OCI-LY3 (cell line): Measurements from ENCODE around the gene KLHL5.

Experiments
- H2AFZ ChIP-seq: fragments of 200-600, 300-600 bp; shearing (Covaris generic); 2 replicates; pipeline ENCODE4 v1.6.0; 2014; ENCODE audit warnings: antibody characterized with exemption, low read depth, low read length
- H3K27ac ChIP-seq: fragments of 200-600, 300-600 bp; sonication (generic); 2 replicates; pipeline ENCODE4 v1.5.1; 2014; ENCODE audit warnings: mild to moderate bottlenecking, low read length, moderate library complexity, mixed read lengths
- H3K27me3 ChIP-seq: fragments of 200-600, 300-600 bp; sonication (generic); 2 replicates; pipeline ENCODE4 v1.6.1; 2014; ENCODE audit warnings: low read depth, low read length, mixed read lengths
- H3K36me3 ChIP-seq: fragments of 200-600, 300-600 bp; sonication (generic); replicated peaks from 2 replicates; pipeline ENCODE3; 2014; ENCODE audit warnings: low read depth, low read length, mixed read lengths
- H3K4me1 ChIP-seq: fragments of 300-600, 200-600 bp; sonication (generic); 2 replicates; pipeline ENCODE4 v1.6.1; 2014; ENCODE audit warnings: low read length, mixed read lengths
- H3K4me2 ChIP-seq: fragments of 200-600, 300-600 bp; sonication (generic); 2 replicates; pipeline ENCODE4 v1.6.1; 2014; ENCODE audit warnings: low read length, mixed read lengths
- H3K4me3 ChIP-seq: fragments of 300-600, 200-600 bp; sonication (generic); 2 replicates; pipeline ENCODE4 v1.5.1; 2014; ENCODE audit warnings: antibody characterized with exemption, mild to moderate bottlenecking, low read length, moderate library complexity
- H3K79me2 ChIP-seq: fragments of 300-600, 200-600 bp; shearing (Covaris generic); 2 replicates; pipeline ENCODE4 v1.6.1; 2014; ENCODE audit warnings: mild to moderate bottlenecking, low read length, mixed read lengths
- H3K9ac ChIP-seq: fragments of 300-600, 200-600 bp; shearing (Covaris generic); 2 replicates; pipeline ENCODE4 v1.6.0; 2014; ENCODE audit warnings: mild to moderate bottlenecking, low read length, moderate library complexity
- H3K9me3 ChIP-seq: fragments of 200-600, 300-600 bp; shearing (Covaris generic); 2 replicates; pipeline ENCODE4 v1.6.1; 2014; ENCODE audit warnings: low read length, mixed read lengths; ENCODE audit not compliant: insufficient read depth
- H4K20me1 ChIP-seq: fragments of 200-600, 300-600 bp; sonication (generic); 2 replicates; pipeline ENCODE4 v1.6.1; 2016; ENCODE audit warnings: low read length, mixed read lengths; ENCODE audit not compliant: insufficient read depth
- EZH2phosphoT487 ChIP-seq: fragments of 200-600 bp; shearing (Covaris generic); IDR thresholded peaks from 2 replicates; pipeline ENCODE4 v1.6.1; 2018; ENCODE audit warnings: antibody characterized with exemption, mixed run types, low read depth
- TF ChIP-seq, protein P1 (sequence below): fragments of 200-600, 300-600 bp; sonication (generic); IDR thresholded peaks from 2 replicates; pipeline ENCODE4 v1.5.1; 2014; ENCODE audit warnings: antibody characterized with exemption, low read length, low read depth

Gene KLHL5

GRCh38 chr4:39062094-39062769 is at the start of gene KLHL5:
Gene KLHL5 (plus strand): TSS chr4:39062232. CDS start chr4:39062653, 421 bp downstream.
- peaks cover 3% of the 10 kb centered on the region; the same call in 1 of the 2 replicates for H3K4me1 ChIP-seq
- H3K79me2 ChIP-seq = peaks cover 80% of the 10 kb centered on the region
- H3K36me3 ChIP-seq = no peaks in the 10 kb centered on the region
- TF ChIP-seq EZH2phosphoT487 = no peak
- TF ChIP-seq, protein P1, sequence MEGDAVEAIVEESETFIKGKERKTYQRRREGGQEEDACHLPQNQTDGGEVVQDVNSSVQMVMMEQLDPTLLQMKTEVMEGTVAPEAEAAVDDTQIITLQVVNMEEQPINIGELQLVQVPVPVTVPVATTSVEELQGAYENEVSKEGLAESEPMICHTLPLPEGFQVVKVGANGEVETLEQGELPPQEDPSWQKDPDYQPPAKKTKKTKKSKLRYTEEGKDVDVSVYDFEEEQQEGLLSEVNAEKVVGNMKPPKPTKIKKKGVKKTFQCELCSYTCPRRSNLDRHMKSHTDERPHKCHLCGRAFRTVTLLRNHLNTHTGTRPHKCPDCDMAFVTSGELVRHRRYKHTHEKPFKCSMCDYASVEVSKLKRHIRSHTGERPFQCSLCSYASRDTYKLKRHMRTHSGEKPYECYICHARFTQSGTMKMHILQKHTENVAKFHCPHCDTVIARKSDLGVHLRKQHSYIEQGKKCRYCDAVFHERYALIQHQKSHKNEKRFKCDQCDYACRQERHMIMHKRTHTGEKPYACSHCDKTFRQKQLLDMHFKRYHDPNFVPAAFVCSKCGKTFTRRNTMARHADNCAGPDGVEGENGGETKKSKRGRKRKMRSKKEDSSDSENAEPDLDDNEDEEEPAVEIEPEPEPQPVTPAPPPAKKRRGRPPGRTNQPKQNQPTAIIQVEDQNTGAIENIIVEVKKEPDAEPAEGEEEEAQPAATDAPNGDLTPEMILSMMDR = no peak
- no peak within 1 kb of the TSS for H3K4me3 ChIP-seq
- H3K4me2 ChIP-seq = no peak within 1 kb of the TSS
- peaks cover 17% of the 10 kb centered on the region for H4K20me1 ChIP-seq
- no peak within 1 kb of the TSS for H3K9ac ChIP-seq
- H2AFZ ChIP-seq = no peak within 1 kb of the TSS
- no peaks in the 10 kb centered on the region for H3K27me3 ChIP-seq
- no peak within 1 kb of the TSS for H3K27ac ChIP-seq
- H3K9me3 ChIP-seq = no peaks in the 10 kb centered on the region

DNA sequence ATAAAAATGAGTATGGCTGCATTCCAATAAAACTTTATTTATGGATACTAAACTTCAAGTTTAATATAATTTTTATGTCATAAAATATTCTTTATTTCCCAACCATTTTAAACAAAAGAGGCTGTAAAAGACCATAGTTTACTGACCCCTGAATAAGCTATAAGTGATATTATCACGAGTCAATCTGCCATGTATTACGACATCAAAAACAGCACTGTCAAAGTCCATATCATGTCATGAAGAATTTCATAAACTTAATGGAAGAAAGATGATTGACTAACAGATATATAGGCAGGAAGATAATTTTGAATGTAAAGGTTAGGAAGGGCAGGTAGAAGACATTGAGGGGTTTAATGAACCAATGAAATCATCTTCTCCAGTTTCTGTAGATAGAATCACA is 48.0 kb upstream of the KLHL5 start:
- 0 out of 2 replicates have a peak, but pooled peaks cover 3% of the 10 kb centered on the region for H3K9me3 ChIP-seq
- peaks cover 11% of the 10 kb centered on the region for H3K79me2 ChIP-seq

GRCh38 chr4:39020130-39020529 is 41.9 kb upstream of the KLHL5 start:
- Histone ChIP-seq H3K9ac (no peak overlapping the region), H3K27ac (no peak overlapping the region), H3K4me2 (no peak overlapping the region), H4K20me1 (no peaks in the 10 kb centered on the region), H3K4me3 (no peak overlapping the region), H3K79me2 (peaks cover 34% of the 10 kb centered on the region), H3K36me3 (peaks cover 58% of the 10 kb centered on the region), H3K27me3 (no peaks in the 10 kb centered on the region), H3K4me1 (no peaks in the 10 kb centered on the region), H2AFZ (no peak overlapping the region), H3K9me3 (no peaks in the 10 kb centered on the region; the same call in none of the 2 replicates)
- TF ChIP-seq EZH2phosphoT487 = no peak
- TF ChIP-seq, protein P1 = no peak

More for the DNA sequence above, 48.0 kb upstream of the KLHL5 start:
- H3K36me3 ChIP-seq = peaks cover 39% of the 10 kb centered on the region
- no peaks in the 10 kb centered on the region for H3K4me1 ChIP-seq
- no peak overlapping the region for H3K4me3 ChIP-seq
- TF ChIP-seq, protein P1 = no peak
- no peak for TF ChIP-seq EZH2phosphoT487
- H3K4me2 ChIP-seq = no peak overlapping the region
- H2AFZ ChIP-seq = no peak overlapping the region
- H3K27ac ChIP-seq = no peak overlapping the region
- H3K9ac ChIP-seq = no peak overlapping the region
- H3K27me3 ChIP-seq = no peaks in the 10 kb centered on the region
- H4K20me1 ChIP-seq = no peaks in the 10 kb centered on the region

- no peak overlapping the region for H3K4me2 ChIP-seq
- no peak overlapping the region for H2AFZ ChIP-seq
- H3K4me3 ChIP-seq = no peak overlapping the region
- TF ChIP-seq, protein P1 = no peak
- no peak for TF ChIP-seq EZH2phosphoT487
- H3K79me2 ChIP-seq = peaks cover 49% of the 10 kb centered on the region
- no peaks in the 10 kb centered on the region for H3K27me3 ChIP-seq
- H4K20me1 ChIP-seq = no peaks in the 10 kb centered on the region
- no peak overlapping the region for H3K9ac ChIP-seq
- H3K27ac ChIP-seq = no peak overlapping the region
- peaks cover 54% of the 10 kb centered on the region for H3K36me3 ChIP-seq
- no peaks in the 10 kb centered on the region; the same call in none of the 2 replicates for H3K9me3 ChIP-seq
- H3K4me1 ChIP-seq = no peaks in the 10 kb centered on the region
These were observed 40.4 kb upstream of the KLHL5 start for GRCh38 chr4:39021631-39022030.
